Muscle layer of duodenum (tissue), 2 donors: ENCODE measurements around the gene FBXO24.

Experiments used
- H3K27ac ChIP-seq: one replicate; pipeline ENCODE4 v1.7.0; 2013; ENCODE audit warnings: mild to moderate bottlenecking, low read length
- H3K27me3 ChIP-seq: one replicate; pipeline ENCODE4 v1.7.0; 2013; ENCODE audit warnings: low read depth, mild to moderate bottlenecking, control low read depth, low read length
- H3K36me3 ChIP-seq, 2 donors: one replicate each; pipeline ENCODE4 v1.7.0; 2013; ENCODE audit warnings: low read length in 2 of 2, control low read depth in 1 of 2, mild to moderate bottlenecking in 1 of 2; ENCODE audit not compliant: insufficient read depth in 2 of 2, control insufficient read depth in 1 of 2
- H3K4me1 ChIP-seq, 2 donors: one replicate each; pipeline ENCODE4 v1.7.0; 2013; ENCODE audit warnings: low read length in 2 of 2, mild to moderate bottlenecking in 2 of 2, control low read depth in 1 of 2, moderate library complexity in 1 of 2; ENCODE audit not compliant: insufficient read depth in 2 of 2, control insufficient read depth in 1 of 2
- H3K4me3 ChIP-seq, 2 donors: one replicate each; pipeline ENCODE4 v1.7.0; 2013; ENCODE audit warnings: low read length in 2 of 2, low read depth in 1 of 2, mild to moderate bottlenecking in 1 of 2
- H3K9me3 ChIP-seq, 2 donors: one replicate each; pipeline ENCODE4 v1.7.0; 2013; ENCODE audit warnings: low read length in 2 of 2, control low read depth in 1 of 2, mild to moderate bottlenecking in 1 of 2; ENCODE audit not compliant: control insufficient read depth in 1 of 2
- donor health status: healthy.

The FBXO24 gene

GRCh38 chr7:100584683-100585510, 1.2 kb upstream of the FBXO24 start:
- no peaks in the 10 kb centered on the region for H3K9me3 ChIP-seq
- no peaks in the 10 kb centered on the region for H3K27me3 ChIP-seq
- peaks cover 12 to 38% of the 10 kb centered on the region in 2 donors for H3K4me1 ChIP-seq
- H3K4me3 ChIP-seq = peak overlapping the region; percentile 93 to 97
- H3K36me3 ChIP-seq = peaks cover 22 to 32% of the 10 kb centered on the region in 2 donors
- peak overlapping the region; percentile 78 for H3K27ac ChIP-seq

- peaks cover 12 to 38% of the 10 kb centered on the region in 2 donors for H3K4me1 ChIP-seq
Measured at GRCh38 chr7:100585511-100586265, 440 bp upstream of the FBXO24 start, which contains the start of gene LRCH4. LRCH4 (minus strand) TSS chr7:100586129; CDS start chr7:100586100, 29 bp downstream.

GRCh38 chr7:100588438-100588837, 2.3 kb downstream of the FBXO24 start:
- H3K27ac ChIP-seq = no peak overlapping the region
- no peak overlapping the region for H3K4me3 ChIP-seq
- peaks cover 2 to 20% of the 10 kb centered on the region in 2 donors for H3K4me1 ChIP-seq
- no peaks in the 10 kb centered on the region for H3K27me3 ChIP-seq
- H3K9me3 ChIP-seq = no peaks in the 10 kb centered on the region
- peaks cover 0 to 1% of the 10 kb centered on the region in 2 donors for H3K36me3 ChIP-seq

More at GRCh38 chr7:100585511-100586265, 440 bp upstream of the FBXO24 start, which contains the start of gene LRCH4:
- peak within 1 kb of the TSS; percentile 78 for H3K27ac ChIP-seq
- H3K4me3 ChIP-seq = peak within 1 kb of the TSS; percentile 93 to 97
- no peaks in the 10 kb centered on the region for H3K27me3 ChIP-seq
- no peaks in the 10 kb centered on the region for H3K9me3 ChIP-seq
- peaks cover 14 to 28% of the 10 kb centered on the region in 2 donors for H3K36me3 ChIP-seq

- no peak overlapping the region for H3K4me3 ChIP-seq
- no peak overlapping the region for H3K27ac ChIP-seq
- peaks cover 0 to 11% of the 10 kb centered on the region in 2 donors for H3K4me1 ChIP-seq
- no peaks in the 10 kb centered on the region for H3K27me3 ChIP-seq
- no peaks in the 10 kb centered on the region for H3K36me3 ChIP-seq
- H3K9me3 ChIP-seq = no peaks in the 10 kb centered on the region
Measured at GRCh38 chr7:100589341-100589947, 3.3 kb downstream of the FBXO24 start.

- no peak overlapping the region for H3K27ac ChIP-seq
- H3K27me3 ChIP-seq = no peaks in the 10 kb centered on the region
- H3K4me1 ChIP-seq = peaks cover 0 to 3% of the 10 kb centered on the region in 2 donors
- no peaks in the 10 kb centered on the region for H3K9me3 ChIP-seq
- H3K4me3 ChIP-seq = no peak overlapping the region
- H3K36me3 ChIP-seq = no peaks in the 10 kb centered on the region
Measured at GRCh38 chr7:100590077-100590737, 4.1 kb downstream of the FBXO24 start.

- no peaks in the 10 kb centered on the region for H3K9me3 ChIP-seq
- H3K27ac ChIP-seq = no peak overlapping the region
- H3K4me1 ChIP-seq = no peaks in the 10 kb centered on the region
- no peaks in the 10 kb centered on the region for H3K36me3 ChIP-seq
- H3K4me3 ChIP-seq = no peak overlapping the region
- H3K27me3 ChIP-seq = no peaks in the 10 kb centered on the region
Measured at GRCh38 chr7:100591596-100591995, 5.5 kb downstream of the FBXO24 start.

- H3K4me3 ChIP-seq = no peak overlapping the region
- no peaks in the 10 kb centered on the region for H3K9me3 ChIP-seq
- no peaks in the 10 kb centered on the region for H3K36me3 ChIP-seq
- H3K27me3 ChIP-seq = no peaks in the 10 kb centered on the region
- no peaks in the 10 kb centered on the region for H3K4me1 ChIP-seq
- H3K27ac ChIP-seq = no peak overlapping the region
Measured at GRCh38 chr7:100595188-100595587, 9.1 kb downstream of the FBXO24 start.

GRCh38 chr7:100598425-100598824, 12.3 kb downstream of the FBXO24 start:
- no peak overlapping the region for H3K4me3 ChIP-seq
- no peaks in the 10 kb centered on the region for H3K27me3 ChIP-seq
- no peaks in the 10 kb centered on the region for H3K36me3 ChIP-seq
- no peak overlapping the region for H3K27ac ChIP-seq
- no peaks in the 10 kb centered on the region for H3K9me3 ChIP-seq
- peaks cover 0 to 12% of the 10 kb centered on the region in 2 donors for H3K4me1 ChIP-seq

GRCh38 chr7:100599911-100600729, 14.0 kb downstream of the FBXO24 start:
- H3K4me1 ChIP-seq = peaks cover 0 to 20% of the 10 kb centered on the region in 2 donors
- H3K9me3 ChIP-seq = no peaks in the 10 kb centered on the region
- no peaks in the 10 kb centered on the region for H3K36me3 ChIP-seq
- H3K27me3 ChIP-seq = no peaks in the 10 kb centered on the region
- H3K27ac ChIP-seq = no peak overlapping the region
- no peak overlapping the region for H3K4me3 ChIP-seq

- Histone ChIP-seq H3K4me1 (peaks cover 0 to 25% of the 10 kb centered on the region in 2 donors), H3K9me3 (no peaks in the 10 kb centered on the region), H3K27ac (no peak overlapping the region), H3K27me3 (no peaks in the 10 kb centered on the region), H3K36me3 (no peaks in the 10 kb centered on the region), H3K4me3 (no peak overlapping the region)
Measured at GRCh38 chr7:100600730-100601038, 14.6 kb downstream of the FBXO24 start.
